H1 (cell line): ENCODE data around the gene SHOX. TPM values are rescaled to one million over a fixed set of nuclear protein-coding genes. Genes with fewer than 3 reads are reported as not detected.
"Not testable (repeated sequence)": the region's sequence is repeated elsewhere in the genome, so short reads cannot be mapped to it uniquely, and the experiment has no call there.

Experiments
- CTCF ChIA-PET: fragments of 300-600 bp; sonication (Branson Sonifier 250); formaldehyde crosslinking; loops from one replicate; lab custom pipeline; 2021; ENCODE audit not compliant: partially characterized antibody; lab: Charles Lee
- POLR2A ChIA-PET: fragments of 300-600 bp; sonication (Branson Sonifier 250); formaldehyde crosslinking; loops from one replicate; lab custom pipeline; 2021; ENCODE audit warnings: inconsistent platforms; ENCODE audit not compliant: partially characterized antibody; lab: Charles Lee
- DNase-seq, 2 experiments: peaks; one replicate each; pipeline versions ENCODE4 v3.0.0 to v3.0.0-alpha.2; 2010 to 2022; ENCODE audit warnings: low spot score in 2 of 2, low read depth in 1 of 2, mixed read lengths in 1 of 2
- FAIRE-seq: peaks from 2 replicates; lab custom pipeline; 2011; peaks lifted over from hg19 to GRCh38; lab: Jason Lieb, UNC
- H2AFZ ChIP-seq: 2 replicates; pipeline ENCODE4 v1.8.1; 2012; ENCODE audit warnings: low read length, inconsistent platforms
- H2AK5ac ChIP-seq: 2 replicates; pipeline ENCODE4 v1.6.1; 2013; ENCODE audit warnings: low read depth, low read length
- H2BK120ac ChIP-seq: replicated peaks from 2 replicates; pipeline ENCODE3; 2013; ENCODE audit warnings: low read depth, low read length, inconsistent platforms
- H2BK12ac ChIP-seq: 2 replicates; pipeline ENCODE4 v1.6.1; 2013; ENCODE audit warnings: low read depth, low read length
- H2BK15ac ChIP-seq: 2 replicates; pipeline ENCODE4 v1.6.1; 2013; ENCODE audit warnings: low read length
- H2BK20ac ChIP-seq: 2 replicates; pipeline ENCODE4 v1.6.1; 2013; ENCODE audit warnings: low read length
- H2BK5ac ChIP-seq: 2 replicates; pipeline ENCODE4 v1.6.1; 2013; ENCODE audit warnings: low read depth, low read length
- H3K14ac ChIP-seq: 2 replicates; pipeline ENCODE4 v1.6.1; 2013; ENCODE audit warnings: inconsistent platforms; ENCODE audit not compliant: insufficient read length
- H3K18ac ChIP-seq: 2 replicates; pipeline ENCODE4 v1.6.1; 2013; ENCODE audit warnings: low read length; ENCODE audit errors: extremely low read depth
- H3K23ac ChIP-seq: 2 replicates; pipeline ENCODE4 v1.6.1; 2013; ENCODE audit warnings: inconsistent platforms; ENCODE audit not compliant: insufficient read length
- H3K23me2 ChIP-seq: 2 replicates; pipeline ENCODE4 v1.6.1; 2013; ENCODE audit warnings: low read depth, low read length
- H3K27ac ChIP-seq: 2 replicates; pipeline ENCODE4 v1.6.1; 2011; ENCODE audit warnings: low read depth, low read length, inconsistent platforms
- H3K27me3 ChIP-seq, 4 experiments: replicated peaks in 1 of 4; 1 replicate in 1 of 4; 2 replicates in 3 of 4; pipeline versions ENCODE4 v1.6.1 to v1.8.1; 2011 to 2013; ENCODE audit warnings: low read length in 3 of 4, mild to moderate bottlenecking in 3 of 4, inconsistent platforms in 2 of 4, mixed read lengths in 2 of 4, moderate library complexity in 1 of 4; ENCODE audit not compliant: control insufficient read depth in 3 of 4, insufficient read depth in 3 of 4; ENCODE audit errors: extremely low read depth in 1 of 4
- H3K36me3 ChIP-seq, 4 experiments: 2 replicates each; pipeline versions ENCODE4 v1.6.1 to v1.8.1; 2011 to 2013; ENCODE audit warnings: mild to moderate bottlenecking in 4 of 4, low read length in 3 of 4, moderate library complexity in 2 of 4, control low read depth in 1 of 4, inconsistent platforms in 1 of 4; ENCODE audit not compliant: insufficient read depth in 4 of 4, control insufficient read depth in 2 of 4
- H3K4ac ChIP-seq: replicated peaks from 2 replicates; pipeline ENCODE3; 2013; ENCODE audit warnings: low read length, low read depth, mixed read lengths, inconsistent platforms; ENCODE audit not compliant: insufficient read length
- H3K4me1 ChIP-seq, 4 experiments: replicated peaks in 1 of 4; 1 replicate in 1 of 4; 2 replicates in 3 of 4; pipeline versions ENCODE4 v1.6.1 to v1.8.1; 2011 to 2013; ENCODE audit warnings: low read length in 3 of 4, inconsistent platforms in 2 of 4, mixed read lengths in 1 of 4; ENCODE audit not compliant: insufficient read depth in 4 of 4, control insufficient read depth in 3 of 4
- H3K4me2 ChIP-seq, 2 experiments: 2 replicates each; pipeline versions ENCODE4 v1.6.1 to v1.8.1; 2011 to 2013; ENCODE audit warnings: low read depth in 2 of 2, low read length in 2 of 2, control low read depth in 1 of 2, inconsistent platforms in 1 of 2, mild to moderate bottlenecking in 1 of 2; ENCODE audit not compliant: insufficient read depth in 1 of 2
- H3K4me3 ChIP-seq, 4 experiments: fragments of 200-600, 300-600 bp in 1 of 4; sonication (generic), shearing (Covaris generic), sonication (Bioruptor Twin) in 1 of 4; 2 replicates each; pipeline versions ENCODE4 v1.5.1 to v1.8.1; 2011 to 2016; ENCODE audit warnings: low read length in 4 of 4, low read depth in 3 of 4, control low read depth in 2 of 4, inconsistent platforms in 2 of 4, mild to moderate bottlenecking in 2 of 4, mixed read lengths in 1 of 4, moderate library complexity in 1 of 4; ENCODE audit not compliant: insufficient read depth in 2 of 4; ENCODE audit errors: extremely low read depth in 1 of 4
- H3K56ac ChIP-seq: replicated peaks from 2 replicates; pipeline ENCODE3; 2013; ENCODE audit warnings: low read depth, mild to moderate bottlenecking, mixed read lengths, low read length, inconsistent platforms; ENCODE audit not compliant: insufficient read length
- H3K79me1 ChIP-seq: 2 replicates; pipeline ENCODE4 v1.6.1; 2013; ENCODE audit warnings: low read depth, low read length, control low read depth
- H3K79me2 ChIP-seq, 2 experiments: 2 replicates each; pipeline versions ENCODE4 v1.6.1 to v1.8.1; 2012 to 2013; ENCODE audit warnings: low read length in 2 of 2, mild to moderate bottlenecking in 2 of 2, inconsistent platforms in 1 of 2; ENCODE audit not compliant: insufficient read depth in 2 of 2, control insufficient read depth in 1 of 2
- H3K9ac ChIP-seq, 4 experiments: replicated peaks in 1 of 4; 1 replicate in 1 of 4; 2 replicates in 3 of 4; pipeline versions ENCODE4 v1.6.1 to v1.8.1; 2011 to 2013; ENCODE audit warnings: low read depth in 3 of 4, low read length in 3 of 4, control low read depth in 2 of 4, mild to moderate bottlenecking in 2 of 4, moderate library complexity in 2 of 4, inconsistent platforms in 1 of 4; ENCODE audit errors: extremely low read depth in 1 of 4
- H3K9me3 ChIP-seq, 2 experiments: 2 replicates each; pipeline versions ENCODE4 v1.6.1 to v1.8.1; 2012 to 2013; ENCODE audit warnings: mild to moderate bottlenecking in 2 of 2, moderate library complexity in 2 of 2, control low read depth in 1 of 2, inconsistent platforms in 1 of 2, low read depth in 1 of 2, low read length in 1 of 2, mixed read lengths in 1 of 2; ENCODE audit not compliant: insufficient read depth in 2 of 2
- H4K20me1 ChIP-seq, 2 experiments: replicated peaks in 1 of 2; 2 replicates each; pipeline versions ENCODE3 to v1.8.1; 2011 to 2013; ENCODE audit warnings: inconsistent platforms in 2 of 2, low read length in 2 of 2, mild to moderate bottlenecking in 1 of 2; ENCODE audit not compliant: insufficient read depth in 2 of 2, control insufficient read depth in 1 of 2
- H4K5ac ChIP-seq: 2 replicates; pipeline ENCODE4 v1.6.1; 2013; ENCODE audit warnings: low read length, low read depth, mixed read lengths, inconsistent platforms; ENCODE audit not compliant: insufficient read length
- H4K8ac ChIP-seq: 2 replicates; pipeline ENCODE4 v1.8.0; 2013; ENCODE audit warnings: mild to moderate bottlenecking, moderate library complexity, low read length, inconsistent platforms; ENCODE audit not compliant: insufficient read depth; ENCODE audit errors: extremely low read depth
- H4K91ac ChIP-seq: replicated peaks from 2 replicates; pipeline ENCODE3; 2013; ENCODE audit warnings: low read length, mixed read lengths, inconsistent platforms; ENCODE audit not compliant: insufficient read length
- EZH2 ChIP-seq: fragments of 200-600 bp; sonication (generic); IDR thresholded peaks from 2 replicates; pipeline ENCODE4 v1.7.1; 2012; ENCODE audit warnings: low read depth, mild to moderate bottlenecking, moderate library complexity, low read length, inconsistent platforms; ENCODE audit not compliant: severe bottlenecking
- WGBS, 2 experiments: shearing (Covaris generic) in 1 of 2; methylation state at CpG; one replicate each; pipeline versions ENCODE4 v1.1.6 to v1.1.7; 2013 to 2015; ENCODE audit warnings: low lambda C conversion rate in 2 of 2, mixed read lengths in 2 of 2, inconsistent platforms in 1 of 2, low coverage in 1 of 2, missing lambda C conversion rate in 1 of 2; ENCODE audit not compliant: insufficient replicate concordance in 2 of 2, insufficient coverage in 1 of 2, insufficient read length in 1 of 2; ENCODE audit errors: extremely low coverage in 1 of 2, missing lambda C conversion rate in 1 of 2; 5-methylcytosine and 5-hydroxymethylcytosine counted together
- polyA plus RNA-seq, 7 experiments: library from polyadenylated mRNA; depleted of rRNA in 3 of 7; stranded (reverse) in 5 of 7; unstranded in 2 of 7; fragments of >200 nt in 5 of 7; fragments of 200-250 nt in 2 of 7; gene quantifications; 1 replicate in 5 of 7; 2 replicates in 1 of 7; 4 replicates in 1 of 7; pipeline versions ENCODE4 v1.2.1 to v1.2.3, GENCODE V29; 2011 to 2013; ENCODE audit warnings: missing spikeins in 2 of 7, mixed read lengths in 2 of 7
- total RNA-seq: library from RNA; stranded (reverse); fragmentation: NEBNext Ultra II Directional; extraction: Animal tissue kit (Norgen Biotek cat#: 25700); gene quantifications from 2 replicates; pipeline ENCODE4 v1.2.1, GENCODE V29; 2021

The SHOX gene
- total and polyA plus RNA-seq, 2 of the 8 experiments (the other 6 are each of a cell fraction or from before 2014, with no cell fraction given): 0.05 to 0.15 TPM

GRCh38 chrX:622802-623201 is 7.8 kb upstream of the SHOX start:
- WGBS, 2 experiments: 24% methylated on average over 3 of the region's 3 CpGs; no CpG with 5 or more reads in 1 of the 2 experiments
- not testable (repeated sequence) for H2BK20ac ChIP-seq, H3K23me2 ChIP-seq, H3K4me3 ChIP-seq, H3K9ac ChIP-seq
- TF ChIP-seq EZH2: peak; percentile 17
- TF ChIP-seq, all 59 proteins: peak for 1; not testable (repeated sequence) for 58
- H4K91ac ChIP-seq, H3K79me2 ChIP-seq, H3K23ac ChIP-seq, H3K27ac ChIP-seq, H3K18ac ChIP-seq, H3K9me3 ChIP-seq, FAIRE-seq, H3K56ac ChIP-seq, H3K14ac ChIP-seq, H2BK120ac ChIP-seq, H3K79me1 ChIP-seq, H4K8ac ChIP-seq, H2AFZ ChIP-seq, H2AK5ac ChIP-seq, H2BK5ac ChIP-seq, H3K4ac ChIP-seq, DNase-seq, CTCF ChIA-PET, H4K5ac ChIP-seq, H3K36me3 ChIP-seq, H2BK12ac ChIP-seq, H2BK15ac ChIP-seq, H4K20me1 ChIP-seq, POLR2A ChIA-PET: not testable (repeated sequence)
- Histone ChIP-seq H3K4me2 (peak overlapping the region in 1 of 2 experiments; percentile 72; a peak in 1 of 4 replicates), H3K4me1 (peaks cover 5 to 22% (median 14%) of the 10 kb centered on the region in 4 experiments), H3K27me3 (peaks cover 65 to 95% (median 86%) of the 10 kb centered on the region in 4 experiments)
